HG03565 (cell line): ENCODE measurements around the gene KRTAP3-3.

ENCODE experiments used
- ATAC-seq: cut with Tn5 transposase; IDR thresholded peaks from one replicate; pipeline ENCODE4 v1.9.1; 2021; ENCODE audit warnings: mild to moderate bottlenecking, moderate library complexity; ENCODE audit not compliant: unreplicated experiment

The KRTAP3-3 gene

GRCh38 chr17:40961591-40961990 lies 32.4 kb downstream of the KRTAP3-3 start:
- ATAC-seq, result no peak

- no peak for ATAC-seq
These were observed 33.8 kb downstream of the KRTAP3-3 start for GRCh38 chr17:40960144-40960543.

- ATAC-seq, result no peak
These were observed 35.6 kb downstream of the KRTAP3-3 start for GRCh38 chr17:40958086-40958953.

GRCh38 chr17:40956401-40957254 lies 37.3 kb downstream of the KRTAP3-3 start:
- no peak for ATAC-seq

GRCh38 chr17:40953881-40954280 lies 40.1 kb downstream of the KRTAP3-3 start:
- ATAC-seq, result no peak

- ATAC-seq, result no peak
These were observed 41.3 kb downstream of the KRTAP3-3 start for GRCh38 chr17:40952661-40953060.

- no peak for ATAC-seq
These were observed 41.8 kb downstream of the KRTAP3-3 start for GRCh38 chr17:40952154-40952553.

- no peak for ATAC-seq
These were observed 42.8 kb downstream of the KRTAP3-3 start for GRCh38 chr17:40951011-40951622.

- ATAC-seq, result no peak
These were observed 43.8 kb downstream of the KRTAP3-3 start for GRCh38 chr17:40950176-40950575.

- no peak for ATAC-seq
These were observed 44.5 kb downstream of the KRTAP3-3 start for GRCh38 chr17:40949418-40949817.

GRCh38 chr17:40947929-40948328 lies 46.0 kb downstream of the KRTAP3-3 start:
- ATAC-seq, result no peak

- ATAC-seq, result no peak
These were observed 48.5 kb downstream of the KRTAP3-3 start for GRCh38 chr17:40945414-40945813.

- ATAC-seq, result no peak
These were observed 49.4 kb downstream of the KRTAP3-3 start for GRCh38 chr17:40944531-40944930.
